OCI-LY7 (cell line): ENCODE measurements around the gene LYPD1. TPM values are rescaled to one million over a fixed set of nuclear protein-coding genes. Genes with fewer than 3 reads are reported as not detected.

Source experiments
- BruUV-seq: library from RNA; stranded (reverse); fragments of 400-500 nt; replicated peaks from 2 replicates; lab custom pipeline; 2021; lab: Mats Ljungman, UMichigan
- CTCF ChIA-PET: fragments of 300-600 bp; sonication (Branson Sonifier 250); formaldehyde crosslinking; loops from one replicate; lab custom pipeline; 2022; ENCODE audit warnings: antibody characterized with exemption; ENCODE audit not compliant: unreplicated experiment; lab: Charles Lee
- POLR2A ChIA-PET: fragments of 300-600 bp; sonication (Branson Sonifier 250); formaldehyde crosslinking; loops from one replicate; lab custom pipeline; 2022; ENCODE audit warnings: antibody characterized with exemption; lab: Charles Lee
- DNase-seq: peaks from one replicate; pipeline ENCODE4 v3.0.0-alpha.2; 2015; ENCODE audit warnings: low spot score
- H2AFZ ChIP-seq: fragments of 200-600 bp; sonication (generic), shearing (Covaris generic); 2 replicates; pipeline ENCODE4 v1.6.1; 2014; ENCODE audit warnings: mild to moderate bottlenecking, antibody characterized with exemption, low read length, moderate library complexity
- H3K27ac ChIP-seq: fragments of 200-600 bp; sonication (generic); 2 replicates; pipeline ENCODE4 v1.5.1; 2014; ENCODE audit warnings: mixed run types, low read depth, mild to moderate bottlenecking, moderate library complexity, low read length, inconsistent platforms; ENCODE audit not compliant: poor library complexity, severe bottlenecking
- H3K36me3 ChIP-seq: fragments of 200-600 bp; sonication (generic); 2 replicates; pipeline ENCODE4 v1.6.1; 2014; ENCODE audit warnings: mild to moderate bottlenecking, antibody characterized with exemption, low read length, moderate library complexity, mixed read lengths; ENCODE audit not compliant: insufficient read depth
- H3K4me1 ChIP-seq: fragments of 200-600 bp; sonication (generic); 2 replicates; pipeline ENCODE4 v1.5.1; 2014; ENCODE audit warnings: mild to moderate bottlenecking, low read length; ENCODE audit not compliant: insufficient read depth, poor library complexity, severe bottlenecking
- H3K4me2 ChIP-seq: fragments of 200-600 bp; sonication (generic); 2 replicates; pipeline ENCODE4 v1.6.1; 2014; ENCODE audit warnings: mild to moderate bottlenecking, low read length
- H3K4me3 ChIP-seq: fragments of 200-600 bp; sonication (generic); 2 replicates; pipeline ENCODE4 v1.5.1; 2014; ENCODE audit warnings: mild to moderate bottlenecking, low read depth, low read length; ENCODE audit not compliant: poor library complexity, severe bottlenecking
- H3K79me2 ChIP-seq: fragments of 200-600 bp; sonication (generic); 2 replicates; pipeline ENCODE4 v1.6.1; 2016; ENCODE audit warnings: low read depth, mild to moderate bottlenecking, low read length, moderate library complexity, mixed read lengths; ENCODE audit not compliant: insufficient read depth
- H3K9me2 ChIP-seq: fragments of 200-600 bp; sonication (generic); 2 replicates; pipeline ENCODE4 v1.6.1; 2016; ENCODE audit warnings: mild to moderate bottlenecking, low read length, mixed read lengths; ENCODE audit not compliant: insufficient read depth
- H3K9me3 ChIP-seq: fragments of 200-600 bp; sonication (generic); 2 replicates; pipeline ENCODE4 v1.6.1; 2014; ENCODE audit warnings: mild to moderate bottlenecking, mixed run types, low read length, mixed read lengths
- H4K20me1 ChIP-seq: fragments of 200-600 bp; sonication (generic); 2 replicates; pipeline ENCODE4 v1.6.1; 2014; ENCODE audit warnings: mild to moderate bottlenecking, antibody characterized with exemption, low read length, moderate library complexity, mixed read lengths; ENCODE audit not compliant: insufficient read depth
- EZH2phosphoT487 ChIP-seq: fragments of 200-600 bp; sonication (generic); IDR thresholded peaks from 2 replicates; pipeline ENCODE4 v1.6.1; 2018; ENCODE audit warnings: low read depth, borderline replicate concordance, mild to moderate bottlenecking, mixed run types, antibody characterized with exemption, low read length, moderate library complexity, mixed read lengths
- intact Hi-C: fragments of 100-400 bp; cut with micrococcal nuclease; formaldehyde crosslinking; loops from one replicate; pipeline ENCODE4 v1.10.0; 2022; ENCODE audit not compliant: unreplicated experiment
- total RNA-seq, 2 experiments: library from RNA; depleted of rRNA in 1 of 2; stranded (reverse); fragments of >200 nt in 1 of 2; shearing (Covaris generic) in 1 of 2; gene quantifications; 2 replicates each; pipeline ENCODE4 v1.2.3, GENCODE V29; 2014 to 2022
- TF ChIP-seq, protein P1 (sequence below): fragments of 200-600 bp; sonication (generic); conservative IDR thresholded peaks from 2 replicates; pipeline ENCODE4 v1.5.1; 2014; ENCODE audit warnings: mild to moderate bottlenecking, antibody characterized with exemption, low read length, moderate library complexity, mixed read lengths

Gene LYPD1
- total RNA-seq, 2 experiments from 2014 or later: 1.4 to 1.8 TPM

DNA sequence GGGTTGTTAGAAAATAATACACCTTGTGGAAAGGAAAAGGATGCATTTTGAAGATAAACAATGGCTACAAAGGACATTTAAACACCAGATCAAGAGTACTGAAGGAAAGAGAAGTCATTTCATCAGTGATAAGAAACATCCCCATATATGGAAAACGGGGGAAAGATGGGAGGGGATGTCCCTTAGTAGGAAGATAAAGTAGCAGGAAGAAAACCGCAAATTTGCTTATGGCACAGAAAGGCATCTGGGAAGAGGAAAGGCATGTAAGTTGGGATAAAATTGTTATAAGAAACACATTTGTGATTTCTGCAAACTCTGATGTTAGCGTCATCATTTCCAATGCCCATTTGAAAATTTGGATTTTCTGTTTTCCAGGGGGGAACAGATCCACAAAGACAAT, 10.5 kb upstream of the LYPD1 start:
- Histone ChIP-seq H4K20me1 (no peaks in the 10 kb centered on the region), H3K4me1 (no peaks in the 10 kb centered on the region), H3K9me3 (no peaks in the 10 kb centered on the region), H3K27ac (no peak overlapping the region), H3K36me3 (no peaks in the 10 kb centered on the region), H2AFZ (no peak overlapping the region), H3K4me2 (no peak overlapping the region), H3K9me2 (no peaks in the 10 kb centered on the region), H3K79me2 (no peaks in the 10 kb centered on the region), H3K4me3 (no peak overlapping the region)
- POLR2A ChIA-PET: interaction anchor here (0.9 kb wide), 1 partner anchor 48 kb away, joined by 3 read pairs; no protein-coding TSS in a partner anchor
- intact Hi-C loops: no loop called here
- CTCF ChIA-PET: no interaction called here
- no peak for DNase-seq
- no TSS peak for BruUV-seq
- no peak for TF ChIP-seq EZH2phosphoT487
- TF ChIP-seq, protein P1, sequence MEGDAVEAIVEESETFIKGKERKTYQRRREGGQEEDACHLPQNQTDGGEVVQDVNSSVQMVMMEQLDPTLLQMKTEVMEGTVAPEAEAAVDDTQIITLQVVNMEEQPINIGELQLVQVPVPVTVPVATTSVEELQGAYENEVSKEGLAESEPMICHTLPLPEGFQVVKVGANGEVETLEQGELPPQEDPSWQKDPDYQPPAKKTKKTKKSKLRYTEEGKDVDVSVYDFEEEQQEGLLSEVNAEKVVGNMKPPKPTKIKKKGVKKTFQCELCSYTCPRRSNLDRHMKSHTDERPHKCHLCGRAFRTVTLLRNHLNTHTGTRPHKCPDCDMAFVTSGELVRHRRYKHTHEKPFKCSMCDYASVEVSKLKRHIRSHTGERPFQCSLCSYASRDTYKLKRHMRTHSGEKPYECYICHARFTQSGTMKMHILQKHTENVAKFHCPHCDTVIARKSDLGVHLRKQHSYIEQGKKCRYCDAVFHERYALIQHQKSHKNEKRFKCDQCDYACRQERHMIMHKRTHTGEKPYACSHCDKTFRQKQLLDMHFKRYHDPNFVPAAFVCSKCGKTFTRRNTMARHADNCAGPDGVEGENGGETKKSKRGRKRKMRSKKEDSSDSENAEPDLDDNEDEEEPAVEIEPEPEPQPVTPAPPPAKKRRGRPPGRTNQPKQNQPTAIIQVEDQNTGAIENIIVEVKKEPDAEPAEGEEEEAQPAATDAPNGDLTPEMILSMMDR: no peak

DNA sequence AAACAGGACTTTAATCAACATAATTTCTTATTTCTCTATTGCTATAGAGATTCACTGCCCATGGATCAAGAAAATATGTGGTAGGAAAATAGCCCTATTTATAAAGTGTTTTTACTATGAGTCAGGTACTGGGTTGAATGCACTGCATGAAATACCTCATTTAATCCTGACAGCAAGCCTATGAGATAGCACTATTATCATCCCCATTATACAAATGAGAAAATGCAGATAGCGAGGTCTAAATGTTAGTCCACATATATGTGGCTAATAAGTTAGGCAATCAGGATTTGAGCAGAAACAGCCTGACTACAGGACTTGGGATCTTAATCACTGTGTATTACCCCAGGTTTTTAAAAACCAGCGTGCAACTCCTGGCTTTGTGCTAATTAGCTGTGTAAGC, 8.5 kb upstream of the LYPD1 start:
- Histone ChIP-seq H3K36me3 (no peaks in the 10 kb centered on the region), H4K20me1 (no peaks in the 10 kb centered on the region), H3K9me3 (no peaks in the 10 kb centered on the region), H3K27ac (no peak overlapping the region), H3K4me2 (no peak overlapping the region), H3K79me2 (no peaks in the 10 kb centered on the region), H2AFZ (no peak overlapping the region), H3K4me3 (no peak overlapping the region), H3K9me2 (no peaks in the 10 kb centered on the region), H3K4me1 (no peaks in the 10 kb centered on the region)
- ChIA-PET POLR2A (no interaction called here), CTCF (no interaction called here)
- no TSS peak for BruUV-seq
- intact Hi-C loops: no loop called here
- TF ChIP-seq EZH2phosphoT487: no peak
- TF ChIP-seq, protein P1: no peak
- DNase-seq: no peak

DNA sequence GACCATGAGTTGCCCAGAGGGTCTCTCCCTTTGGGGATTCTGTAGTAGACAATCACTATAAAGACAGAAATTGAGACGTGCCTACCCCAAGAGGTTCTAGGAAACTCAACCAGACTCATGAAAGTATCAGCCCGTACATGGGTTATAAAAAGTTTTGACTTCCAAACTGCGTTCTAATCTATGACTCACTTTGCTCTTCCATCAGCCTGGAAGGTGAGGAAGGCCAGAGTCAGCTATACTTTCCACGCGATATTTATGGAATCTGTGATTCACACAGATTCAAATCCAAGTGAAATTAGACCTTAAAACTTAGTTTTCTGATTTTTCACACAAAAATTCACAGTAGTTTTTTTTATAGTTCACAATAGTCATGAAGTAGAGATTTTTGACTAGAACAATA, 7.7 kb upstream of the LYPD1 start:
- ChIA-PET POLR2A (no interaction called here), CTCF (no interaction called here)
- no peak overlapping the region for H2AFZ ChIP-seq
- intact Hi-C loops: no loop called here
- no peak overlapping the region for H3K27ac ChIP-seq
- H3K79me2 ChIP-seq: no peaks in the 10 kb centered on the region
- no peak overlapping the region for H3K4me2 ChIP-seq
- no peaks in the 10 kb centered on the region for H3K9me3 ChIP-seq
- no peaks in the 10 kb centered on the region for H4K20me1 ChIP-seq
- H3K4me1 ChIP-seq: no peaks in the 10 kb centered on the region
- DNase-seq: no peak
- TF ChIP-seq EZH2phosphoT487: no peak
- TF ChIP-seq, protein P1: no peak
- no peak overlapping the region for H3K4me3 ChIP-seq
- no peaks in the 10 kb centered on the region for H3K9me2 ChIP-seq
- no TSS peak for BruUV-seq
- H3K36me3 ChIP-seq: no peaks in the 10 kb centered on the region
